Astrocyte of the spinal cord (primary cell): Measurements from ENCODE around the gene FAM118A.
"Not testable (repeated sequence)": the region's sequence is repeated elsewhere in the genome, so short reads cannot be mapped to it uniquely, and the experiment has no call there.

Source experiments
- DNase-seq: peaks from one replicate; pipeline ENCODE4 v3.0.0; 2011; ENCODE audit warnings: low read depth, low spot score
- H3K4me3 ChIP-seq: 2 replicates; pipeline ENCODE4 v1.5.1; 2011; ENCODE audit warnings: low read depth, mild to moderate bottlenecking, low read length, moderate library complexity
- in situ Hi-C: cut with HindIII; loops from 2 replicates; pipeline ENCODE4 v1.10.0; 2017; ENCODE audit warnings: low sequenced_read_pairs
- TF ChIP-seq, protein P1 (sequence below): IDR thresholded peaks from 2 replicates; pipeline ENCODE4 v1.5.1; 2012; ENCODE audit warnings: low read depth, mild to moderate bottlenecking, low read length, inconsistent platforms

Gene FAM118A

DNA sequence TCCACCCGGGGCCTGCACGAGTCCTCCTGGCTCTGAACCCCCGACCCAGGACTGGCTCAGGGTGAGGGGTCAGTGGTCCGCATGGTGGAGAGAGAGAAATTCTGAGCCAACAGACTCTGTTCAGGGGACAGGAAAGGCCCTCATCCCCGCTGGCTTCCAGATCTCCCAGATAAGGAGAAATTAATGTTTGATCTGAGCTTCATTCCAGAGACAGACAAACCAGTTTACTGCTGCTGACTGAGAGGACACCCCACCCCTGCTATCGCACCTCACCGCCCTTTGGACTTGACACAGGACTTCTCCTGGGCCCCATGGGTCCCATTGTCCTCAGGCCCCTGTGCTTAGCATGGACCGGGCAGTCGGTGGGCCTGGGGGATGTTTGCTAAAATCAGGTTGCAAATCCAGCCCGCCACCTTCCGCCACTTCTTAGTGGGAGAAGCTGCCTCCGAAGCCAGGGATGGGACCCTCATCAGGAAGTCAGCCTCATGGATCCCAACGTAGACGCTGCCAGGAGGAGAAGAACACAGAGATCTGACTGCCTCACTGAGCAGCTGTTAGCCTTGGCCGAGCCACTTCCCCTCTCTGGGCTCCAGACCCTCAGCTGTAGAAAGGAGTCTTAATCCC lies 36.2 kb upstream of the FAM118A start:
- in situ Hi-C loops, result no loop called here

DNA sequence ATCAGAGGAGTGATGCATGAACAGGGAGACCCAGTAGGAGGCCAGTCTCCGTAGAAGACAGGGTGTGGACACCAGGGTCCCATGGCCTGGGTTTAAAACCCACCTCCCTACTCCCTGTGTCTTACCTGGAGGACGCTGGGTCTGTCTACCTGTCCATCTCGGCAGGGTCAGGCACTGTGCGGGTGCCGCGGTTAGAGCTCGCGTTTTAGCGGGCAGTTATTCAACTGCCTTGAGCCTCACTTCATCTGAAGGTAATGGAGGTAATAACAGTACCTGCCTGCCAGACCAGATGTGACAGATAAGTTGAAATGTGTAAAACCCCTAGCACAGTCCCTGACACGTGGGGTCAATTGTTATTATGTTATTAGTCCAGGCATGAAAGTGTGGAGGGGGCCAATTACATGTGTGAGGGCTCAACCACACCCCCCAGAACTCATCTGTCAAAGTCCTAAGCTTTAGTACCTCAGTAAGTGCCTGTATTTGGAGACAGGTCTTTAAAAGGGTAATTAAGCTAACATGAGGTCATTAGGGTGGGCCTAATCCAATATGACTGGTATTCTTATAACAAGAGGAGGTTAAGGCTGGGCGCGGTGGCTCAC lies 33.1 kb upstream of the FAM118A start:
- no peak for DNase-seq
- no peak overlapping the region for H3K4me3 ChIP-seq
- in situ Hi-C loops, result no loop called here
- TF ChIP-seq, protein P1, sequence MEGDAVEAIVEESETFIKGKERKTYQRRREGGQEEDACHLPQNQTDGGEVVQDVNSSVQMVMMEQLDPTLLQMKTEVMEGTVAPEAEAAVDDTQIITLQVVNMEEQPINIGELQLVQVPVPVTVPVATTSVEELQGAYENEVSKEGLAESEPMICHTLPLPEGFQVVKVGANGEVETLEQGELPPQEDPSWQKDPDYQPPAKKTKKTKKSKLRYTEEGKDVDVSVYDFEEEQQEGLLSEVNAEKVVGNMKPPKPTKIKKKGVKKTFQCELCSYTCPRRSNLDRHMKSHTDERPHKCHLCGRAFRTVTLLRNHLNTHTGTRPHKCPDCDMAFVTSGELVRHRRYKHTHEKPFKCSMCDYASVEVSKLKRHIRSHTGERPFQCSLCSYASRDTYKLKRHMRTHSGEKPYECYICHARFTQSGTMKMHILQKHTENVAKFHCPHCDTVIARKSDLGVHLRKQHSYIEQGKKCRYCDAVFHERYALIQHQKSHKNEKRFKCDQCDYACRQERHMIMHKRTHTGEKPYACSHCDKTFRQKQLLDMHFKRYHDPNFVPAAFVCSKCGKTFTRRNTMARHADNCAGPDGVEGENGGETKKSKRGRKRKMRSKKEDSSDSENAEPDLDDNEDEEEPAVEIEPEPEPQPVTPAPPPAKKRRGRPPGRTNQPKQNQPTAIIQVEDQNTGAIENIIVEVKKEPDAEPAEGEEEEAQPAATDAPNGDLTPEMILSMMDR, result no peak

More for the DNA sequence above, 36.2 kb upstream of the FAM118A start:
- no peak for DNase-seq
- no peak overlapping the region for H3K4me3 ChIP-seq
- TF ChIP-seq, protein P1, result no peak

DNA sequence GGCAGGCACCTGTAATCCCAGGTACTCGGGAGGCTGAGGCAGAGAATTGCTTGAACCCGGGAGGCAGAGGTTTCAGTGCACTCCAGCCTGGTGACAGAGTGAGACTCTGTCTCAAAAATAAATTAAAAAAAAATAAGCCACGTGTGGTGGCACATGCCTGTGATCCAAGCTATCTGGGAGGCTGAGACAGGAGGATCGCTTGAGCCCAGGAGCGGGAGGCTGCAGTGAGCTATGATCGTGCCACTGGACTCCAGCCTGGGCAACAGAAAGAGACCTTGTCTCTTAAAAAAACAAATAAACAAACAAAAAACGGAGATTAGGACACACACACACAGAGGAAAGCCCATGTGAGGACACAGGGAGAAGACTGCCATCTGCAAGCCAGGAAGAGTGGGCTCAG lies 32.0 kb upstream of the FAM118A start:
- DNase-seq, H3K4me3 ChIP-seq, in situ Hi-C loops: not testable (repeated sequence)

GRCh38 chr22:45278125-45278524 lies 31.6 kb upstream of the FAM118A start:
- DNase-seq, result no peak
- H3K4me3 ChIP-seq, result no peak overlapping the region
- in situ Hi-C loops, result no loop called here
- TF ChIP-seq, protein P1, result no peak

GRCh38 chr22:45280587-45280980 lies 29.1 kb upstream of the FAM118A start:
- in situ Hi-C loops, result no loop called here
- DNase-seq, result no peak

DNA sequence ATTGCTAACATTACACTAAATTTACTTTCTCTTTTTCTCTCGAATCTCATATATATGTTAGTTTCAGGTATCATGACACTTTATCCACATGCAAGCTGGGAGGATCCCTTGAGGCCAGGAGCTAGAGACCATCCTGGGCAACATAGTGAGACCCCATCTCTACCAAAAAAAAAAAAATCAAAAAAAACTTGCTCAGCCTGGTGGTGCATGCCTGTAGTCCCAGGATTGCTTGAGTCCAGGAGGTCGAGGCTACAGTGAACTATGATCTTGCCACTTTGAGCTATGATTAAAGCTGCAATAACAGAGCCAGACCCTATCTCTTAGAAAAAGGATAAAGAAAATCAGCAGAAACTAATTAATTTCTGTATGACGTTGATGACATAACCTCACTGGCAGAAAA lies 28.7 kb upstream of the FAM118A start:
- in situ Hi-C loops, result no loop called here
- DNase-seq, result no peak
- TF ChIP-seq, protein P1, result no peak
- H3K4me3 ChIP-seq, result no peak overlapping the region

More at GRCh38 chr22:45280587-45280980, 29.1 kb upstream of the FAM118A start:
- TF ChIP-seq, protein P1, result no peak
- H3K4me3 ChIP-seq, result no peak overlapping the region

GRCh38 chr22:45284705-45285262 lies 24.9 kb upstream of the FAM118A start, which contains the start of gene UPK3A:
Gene UPK3A (plus strand): TSS chr22:45284949. CDS start chr22:45285014, 65 bp downstream.
- H3K4me3 ChIP-seq, result no peak within 1 kb of the TSS
- TF ChIP-seq, protein P1, result no peak
- in situ Hi-C loops, result no loop called here
- no peak for DNase-seq
